Measurements from ENCODE around the gene ANKMY1. TPM values are rescaled to one million over a fixed set of nuclear protein-coding genes. Genes with fewer than 3 reads are reported as not detected.

Gene ANKMY1
- total RNA-seq, 4 donors from 2014 or later, result 7.0 to 12.0 (median 8.9) TPM

GRCh38 chr2:240576436-240577205, 18.8 kb upstream of the ANKMY1 start:
- no peak for ATAC-seq
- WGBS, 2 donors (ENCODE audit: low coverage in 1 of 2), result 75% methylated on average over 2 of the region's 32 CpGs; no CpG with 5 or more reads in 1 of the 2 donors
- TF ChIP-seq POLR2A (IDR thresholded peaks at IDR 0.05) (no peak), EP300 (IDR thresholded peaks at IDR 0.05) (no peak), POLR2AphosphoS5 (IDR thresholded peaks at IDR 0.05) (no peak), CTCF (IDR thresholded peaks at IDR 0.05) (no peak)
- peaks cover 0 to 83% of the 10 kb centered on the region in 2 donors for H3K36me3 ChIP-seq
- H3K27me3 ChIP-seq, result no peaks in the 10 kb centered on the region
- H3K9me3 ChIP-seq, result no peaks in the 10 kb centered on the region
- no peak overlapping the region for H3K27ac ChIP-seq
- H3K4me1 ChIP-seq, result peaks cover 0 to 27% (median 5%) of the 10 kb centered on the region in 3 donors
- H3K4me3 ChIP-seq, result no peak overlapping the region

- no peaks in the 10 kb centered on the region for H3K9me3 ChIP-seq
- 100% methylated on average over 1 of the region's 6 CpGs; no CpG with 5 or more reads in 1 of the 2 donors for WGBS, 2 donors (ENCODE audit: low coverage in 1 of 2)
- ATAC-seq, result no peak
- H3K27ac ChIP-seq, result no peak overlapping the region
- H3K36me3 ChIP-seq, result peaks cover 0 to 84% of the 10 kb centered on the region in 2 donors
- no peak overlapping the region for H3K4me3 ChIP-seq
- no peaks in the 10 kb centered on the region for H3K27me3 ChIP-seq
- TF ChIP-seq EP300 (IDR thresholded peaks at IDR 0.05) (no peak), POLR2AphosphoS5 (IDR thresholded peaks at IDR 0.05) (no peak), POLR2A (IDR thresholded peaks at IDR 0.05) (no peak), CTCF (IDR thresholded peaks at IDR 0.05) (no peak)
- peaks cover 0 to 33% (median 7%) of the 10 kb centered on the region in 3 donors for H3K4me1 ChIP-seq
These were observed 18.2 kb upstream of the ANKMY1 start for GRCh38 chr2:240576036-240576435.

GRCh38 chr2:240575101-240575965, 17.5 kb upstream of the ANKMY1 start:
- ATAC-seq, result no peak
- Histone ChIP-seq H3K4me1 (peaks cover 0 to 35% (median 14%) of the 10 kb centered on the region in 3 donors), H3K36me3 (peaks cover 0 to 78% of the 10 kb centered on the region in 2 donors), H3K27me3 (no peaks in the 10 kb centered on the region), H3K9me3 (no peaks in the 10 kb centered on the region), H3K4me3 (no peak overlapping the region), H3K27ac (no peak overlapping the region)
- 67 to 77% methylated on average over 2 to 4 of the region's 23 CpGs for WGBS, 2 donors (ENCODE audit: low coverage in 1 of 2)
- TF ChIP-seq CTCF (IDR thresholded peaks at IDR 0.05) (no peak), POLR2AphosphoS5 (IDR thresholded peaks at IDR 0.05) (no peak), EP300 (IDR thresholded peaks at IDR 0.05) (no peak), POLR2A (IDR thresholded peaks at IDR 0.05) (no peak)

GRCh38 chr2:240574386-240575100, 16.8 kb upstream of the ANKMY1 start:
- peaks cover 0 to 35% (median 19%) of the 10 kb centered on the region in 3 donors for H3K4me1 ChIP-seq
- H3K27ac ChIP-seq, result no peak overlapping the region
- TF ChIP-seq POLR2A (IDR thresholded peaks at IDR 0.05) (no peak), POLR2AphosphoS5 (IDR thresholded peaks at IDR 0.05) (no peak), EP300 (IDR thresholded peaks at IDR 0.05) (no peak), CTCF (IDR thresholded peaks at IDR 0.05) (no peak)
- peaks cover 0 to 78% of the 10 kb centered on the region in 2 donors for H3K36me3 ChIP-seq
- H3K27me3 ChIP-seq, result no peaks in the 10 kb centered on the region
- ATAC-seq, result no peak
- 67 to 100% methylated on average over 1 to 3 of the region's 21 CpGs for WGBS, 2 donors (ENCODE audit: low coverage in 1 of 2)
- H3K9me3 ChIP-seq, result no peaks in the 10 kb centered on the region
- H3K4me3 ChIP-seq, result no peak overlapping the region
